Kidney epithelial cell (primary cell): ENCODE results near the gene MLLT3. TPM values are rescaled to one million over a fixed set of nuclear protein-coding genes. Genes with fewer than 3 reads are reported as not detected.

ENCODE experiments used
- DNase-seq: peaks from one replicate; pipeline ENCODE4 v3.0.0-alpha.2; 2010; ENCODE audit warnings: low read depth
- H3K27me3 ChIP-seq: 2 replicates; pipeline ENCODE4 v1.6.0; 2011; ENCODE audit warnings: low read length; ENCODE audit not compliant: control insufficient read depth, insufficient read depth
- H3K36me3 ChIP-seq: 2 replicates; pipeline ENCODE4 v1.5.1; 2011; ENCODE audit warnings: low read length; ENCODE audit not compliant: control insufficient read depth, insufficient read depth
- H3K4me3 ChIP-seq: 2 replicates; pipeline ENCODE4 v1.5.1; 2011; ENCODE audit warnings: low read depth, mild to moderate bottlenecking, control low read depth, low read length
- CTCF ChIP-seq: IDR thresholded peaks from 2 replicates; pipeline ENCODE4 v1.5.1; 2011; ENCODE audit warnings: mild to moderate bottlenecking, moderate library complexity, low read length, control low read depth, inconsistent platforms; ENCODE audit not compliant: insufficient read depth, poor library complexity, severe bottlenecking
- total RNA-seq: library from RNA; depleted of rRNA; stranded (reverse); fragments of >200 nt; gene quantifications from 2 replicates; pipeline ENCODE4 v1.2.3, GENCODE V29; 2015

Gene MLLT3
- total RNA-seq, 1 donor from 2014 or later: 16.2 TPM

DNA sequence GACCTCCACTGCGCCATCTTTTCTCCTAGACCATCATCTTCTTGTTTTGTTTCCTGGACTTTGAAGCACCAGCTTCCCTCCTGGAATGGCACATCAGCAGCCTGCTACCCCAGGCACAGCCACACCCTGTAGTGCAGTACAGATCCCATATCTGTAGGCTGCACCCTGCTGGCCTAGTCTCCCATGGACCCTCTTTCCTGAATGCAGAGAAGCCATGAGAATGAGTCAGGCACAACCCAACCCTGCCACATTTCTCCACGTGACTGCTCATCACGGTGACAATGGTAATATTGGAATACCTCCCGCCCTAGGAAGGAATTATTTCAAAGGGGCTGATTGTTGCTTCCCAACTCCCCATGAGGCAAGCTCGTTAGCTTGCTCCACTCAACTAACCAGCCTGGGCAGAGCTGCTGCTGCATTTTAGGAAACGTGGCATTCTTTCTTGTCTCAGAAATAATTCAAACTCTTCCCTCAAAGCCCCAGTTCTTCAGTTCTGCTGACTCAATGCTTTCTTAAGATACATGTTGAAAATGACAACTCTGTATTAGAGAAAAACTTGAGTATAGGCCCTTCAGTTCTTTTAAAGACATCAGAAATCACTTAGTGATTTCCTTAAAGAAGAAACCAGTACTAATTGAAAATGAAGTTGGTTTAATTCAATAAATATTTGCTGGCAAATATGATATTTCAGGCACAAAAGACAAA is 328.1 kb downstream of the MLLT3 start:
- no peak for TF ChIP-seq CTCF
- DNase-seq: no peak
- no peaks in the 10 kb centered on the region for H3K36me3 ChIP-seq
- H3K27me3 ChIP-seq: no peaks in the 10 kb centered on the region
- no peak overlapping the region for H3K4me3 ChIP-seq

DNA sequence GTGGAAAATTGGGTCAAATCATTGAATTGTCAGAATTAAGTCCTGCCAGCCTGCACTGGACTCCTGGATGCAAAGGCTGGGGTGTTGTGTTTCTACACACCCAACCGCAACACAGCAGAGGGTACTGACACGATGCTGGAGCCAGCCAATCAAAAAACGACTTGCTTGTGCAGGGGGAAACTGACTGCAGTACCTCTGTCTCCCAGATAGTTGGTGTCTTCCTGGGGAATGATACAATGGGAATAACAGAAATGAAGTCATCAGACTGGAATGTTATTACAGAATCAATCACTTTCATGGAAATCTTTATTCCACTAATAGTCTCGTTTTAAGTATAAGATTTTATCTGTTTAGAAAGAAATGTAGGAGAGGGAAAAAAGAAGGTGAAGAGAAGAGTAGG is 330.3 kb downstream of the MLLT3 start:
- no peak overlapping the region for H3K4me3 ChIP-seq
- no peak for DNase-seq
- H3K27me3 ChIP-seq: no peaks in the 10 kb centered on the region
- H3K36me3 ChIP-seq: no peaks in the 10 kb centered on the region
- TF ChIP-seq CTCF: peak; percentile 22

Other genes with a start within 250 kb of the MLLT3 start
- 42.4 and 62.9 TPM in 2 replicates for gene FOCAD, start 61.8 kb upstream of the MLLT3 start, total RNA-seq